Liver (tissue), 9 donors: ENCODE measurements around the gene TUNAR. TPM values are rescaled to one million over a fixed set of nuclear protein-coding genes. Genes with fewer than 3 reads are reported as not detected.

Experiments used
- DNase-seq: peaks from one replicate; pipeline ENCODE4 v3.0.0-alpha.2; 2017; ENCODE audit warnings: low spot score
- H3K27ac ChIP-seq, 2 donors: one replicate each; pipeline ENCODE4 v1.7.0; 2013; ENCODE audit warnings: inconsistent platforms in 2 of 2, low read length in 2 of 2, control low read depth in 1 of 2, low read depth in 1 of 2, mild to moderate bottlenecking in 1 of 2
- H3K27me3 ChIP-seq, 4 donors: one replicate each; pipeline versions ENCODE4 v1.6.1 to v1.7.0; 2013; ENCODE audit warnings: low read length in 3 of 4, inconsistent platforms in 1 of 4, mild to moderate bottlenecking in 1 of 4, moderate library complexity in 1 of 4; ENCODE audit not compliant: control insufficient read depth in 4 of 4, insufficient read depth in 4 of 4
- H3K36me3 ChIP-seq, 4 donors: one replicate each; pipeline versions ENCODE4 v1.6.1 to v1.7.0; 2013; ENCODE audit warnings: low read length in 3 of 4, mild to moderate bottlenecking in 3 of 4, low read depth in 1 of 4, moderate library complexity in 1 of 4; ENCODE audit not compliant: control insufficient read depth in 4 of 4, insufficient read depth in 3 of 4
- H3K4me1 ChIP-seq, 4 donors: one replicate each; pipeline versions ENCODE4 v1.6.1 to v1.7.0; 2013; ENCODE audit warnings: low read length in 3 of 4, mild to moderate bottlenecking in 3 of 4, moderate library complexity in 1 of 4; ENCODE audit not compliant: control insufficient read depth in 4 of 4, insufficient read depth in 4 of 4
- H3K4me3 ChIP-seq, 3 donors: one replicate each; pipeline versions ENCODE4 v1.6.1 to v1.7.0; 2013; ENCODE audit warnings: low read length in 3 of 3, control low read depth in 1 of 3, low read depth in 1 of 3, mild to moderate bottlenecking in 1 of 3
- H3K9ac ChIP-seq, 2 donors: one replicate each; pipeline ENCODE4 v1.7.0; 2013; ENCODE audit warnings: low read length in 2 of 2, mild to moderate bottlenecking in 2 of 2, moderate library complexity in 2 of 2, control low read depth in 1 of 2, low read depth in 1 of 2
- H3K9me3 ChIP-seq, 4 donors: one replicate each; pipeline versions ENCODE4 v1.6.1 to v1.7.0; 2013; ENCODE audit warnings: low read length in 3 of 4; ENCODE audit not compliant: control insufficient read depth in 4 of 4
- ATF3 ChIP-seq: IDR thresholded peaks from 2 replicates; pipeline ENCODE4 v1.6.1; 2016; ENCODE audit warnings: antibody characterized with exemption
- CTCF ChIP-seq: fragments of 150-350 bp; IDR thresholded peaks from 2 replicates; pipeline ENCODE4 v1.5.1; 2017; ENCODE audit warnings: improper control_type of control experiment, low read depth, low read length; ENCODE audit not compliant: missing input control
- EGR1 ChIP-seq, 2 donors: IDR thresholded peaks; 2 replicates each; pipeline ENCODE4 v1.6.1; 2016 to 2018; ENCODE audit warnings: antibody characterized with exemption in 2 of 2, low read depth in 2 of 2
- FOXA1 ChIP-seq: IDR thresholded peaks from 2 replicates; pipeline ENCODE4 v1.6.1; 2016; ENCODE audit warnings: antibody characterized with exemption
- FOXA2 ChIP-seq: IDR thresholded peaks from 2 replicates; pipeline ENCODE4 v1.6.1; 2016; ENCODE audit warnings: antibody characterized with exemption
- GABPA ChIP-seq, 2 donors: IDR thresholded peaks in 1 of 2; conservative IDR thresholded peaks in 1 of 2; 2 replicates each; pipeline ENCODE4 v1.6.1; 2016; ENCODE audit warnings: antibody characterized with exemption in 2 of 2, mild to moderate bottlenecking in 1 of 2, moderate library complexity in 1 of 2
- HNF4A ChIP-seq, 2 donors: conservative IDR thresholded peaks; 2 replicates each; pipeline ENCODE4 v1.6.1; 2016; ENCODE audit warnings: antibody characterized with exemption in 2 of 2, mild to moderate bottlenecking in 2 of 2
- HNF4G ChIP-seq: IDR thresholded peaks from 2 replicates; pipeline ENCODE4 v1.6.1; 2016; ENCODE audit warnings: antibody characterized with exemption
- JUND ChIP-seq, 2 donors: IDR thresholded peaks; 2 replicates each; pipeline ENCODE4 v1.6.1; 2016; ENCODE audit warnings: antibody characterized with exemption in 2 of 2
- MAX ChIP-seq: IDR thresholded peaks from 2 replicates; pipeline ENCODE4 v1.6.1; 2016; ENCODE audit warnings: antibody characterized with exemption
- NR2F2 ChIP-seq: IDR thresholded peaks from 2 replicates; pipeline ENCODE4 v1.6.1; 2016; ENCODE audit warnings: antibody characterized with exemption
- RAD21 ChIP-seq, 2 donors: IDR thresholded peaks; 2 replicates each; pipeline ENCODE4 v1.6.1; 2016; ENCODE audit warnings: antibody characterized with exemption in 2 of 2, mild to moderate bottlenecking in 2 of 2
- REST ChIP-seq: IDR thresholded peaks from 2 replicates; pipeline ENCODE4 v1.6.1; 2016; ENCODE audit warnings: antibody characterized with exemption, mild to moderate bottlenecking
- RXRA ChIP-seq, 2 donors: IDR thresholded peaks; 2 replicates each; pipeline ENCODE4 v1.6.1; 2017 to 2018; ENCODE audit warnings: antibody characterized with exemption in 2 of 2, mild to moderate bottlenecking in 1 of 2
- SP1 ChIP-seq: IDR thresholded peaks from 2 replicates; pipeline ENCODE4 v1.6.1; 2018; ENCODE audit warnings: antibody characterized with exemption, mild to moderate bottlenecking
- TAF1 ChIP-seq: conservative IDR thresholded peaks from 2 replicates; pipeline ENCODE4 v1.6.1; 2016; ENCODE audit warnings: antibody characterized with exemption, mild to moderate bottlenecking
- YY1 ChIP-seq: IDR thresholded peaks from 2 replicates; pipeline ENCODE4 v1.6.1; 2016; ENCODE audit warnings: antibody characterized with exemption, mild to moderate bottlenecking
- ZBTB33 ChIP-seq: IDR thresholded peaks from 2 replicates; pipeline ENCODE4 v1.6.1; 2016; ENCODE audit warnings: antibody characterized with exemption
- WGBS: extraction: QIAGEN DNeasy Blood & Tissue Kit; methylation state at CpG from one replicate; pipeline ENCODE4 v1.1.7; 2013; 5-methylcytosine and 5-hydroxymethylcytosine counted together
- polyA plus RNA-seq, 2 donors: library from polyadenylated mRNA; stranded (reverse) in 1 of 2; unstranded in 1 of 2; fragments of 200-250 nt in 1 of 2; fragments of >200 nt in 1 of 2; fragmentation: Nextera tagmentation in 1 of 2; extraction: Ambion mirVana in 1 of 2; gene quantifications; one replicate each; pipeline versions ENCODE4 v1.2.1 to v1.2.3, GENCODE V29; 2013 to 2015
- total RNA-seq, 2 donors: library from RNA; depleted of rRNA; stranded (reverse); fragments of >200 nt; gene quantifications; one replicate each; pipeline ENCODE4 v1.2.3, GENCODE V29; 2014
- donor health status: healthy.
- donor health status: healthy.
- donor health status: healthy.
- donor health status: healthy.
- donor health status: healthy.

The TUNAR gene
- total and polyA plus RNA-seq, 4 donors, result 0.14 TPM; not detected in 3

GRCh38 chr14:95943699-95944098, 67.1 kb downstream of the TUNAR start:
- Histone ChIP-seq H3K27ac (no peak overlapping the region), H3K9ac (no peak overlapping the region), H3K27me3 (peaks cover 0 to 6% (median 0%) of the 10 kb centered on the region in 4 donors), H3K4me3 (no peak overlapping the region), H3K36me3 (no peaks in the 10 kb centered on the region), H3K4me1 (no peaks in the 10 kb centered on the region), H3K9me3 (peaks cover 0 to 7% (median 2%) of the 10 kb centered on the region in 4 donors)
- TF ChIP-seq CTCF (no peak), REST (no peak), RAD21 (IDR thresholded peaks at IDR 0.05) (no peak), TAF1 (no peak), HNF4A (conservative IDR thresholded peaks at IDR 0.05) (no peak), NR2F2 (no peak), JUND (IDR thresholded peaks at IDR 0.05) (no peak), RXRA (IDR thresholded peaks at IDR 0.05) (no peak), ATF3 (no peak), MAX (no peak), GABPA (IDR thresholded peaks at IDR 0.05 in 1 of 2, conservative IDR thresholded peaks at IDR 0.05 in 1 of 2) (no peak), HNF4G (no peak), SP1 (no peak), YY1 (no peak), EGR1 (IDR thresholded peaks at IDR 0.05; ENCODE audit: low read depth in 2 of 2) (no peak), FOXA1 (no peak), ZBTB33 (no peak), FOXA2 (no peak)
- WGBS, result 26% methylated on average over 4 of the region's 4 CpGs
- no peak for DNase-seq
